ENCODE data around the gene MKRN1.
"Not testable (repeated sequence)": the region's sequence is repeated elsewhere in the genome, so short reads cannot be mapped to it uniquely, and the experiment has no call there.

- TF ChIP-seq, protein P1, sequence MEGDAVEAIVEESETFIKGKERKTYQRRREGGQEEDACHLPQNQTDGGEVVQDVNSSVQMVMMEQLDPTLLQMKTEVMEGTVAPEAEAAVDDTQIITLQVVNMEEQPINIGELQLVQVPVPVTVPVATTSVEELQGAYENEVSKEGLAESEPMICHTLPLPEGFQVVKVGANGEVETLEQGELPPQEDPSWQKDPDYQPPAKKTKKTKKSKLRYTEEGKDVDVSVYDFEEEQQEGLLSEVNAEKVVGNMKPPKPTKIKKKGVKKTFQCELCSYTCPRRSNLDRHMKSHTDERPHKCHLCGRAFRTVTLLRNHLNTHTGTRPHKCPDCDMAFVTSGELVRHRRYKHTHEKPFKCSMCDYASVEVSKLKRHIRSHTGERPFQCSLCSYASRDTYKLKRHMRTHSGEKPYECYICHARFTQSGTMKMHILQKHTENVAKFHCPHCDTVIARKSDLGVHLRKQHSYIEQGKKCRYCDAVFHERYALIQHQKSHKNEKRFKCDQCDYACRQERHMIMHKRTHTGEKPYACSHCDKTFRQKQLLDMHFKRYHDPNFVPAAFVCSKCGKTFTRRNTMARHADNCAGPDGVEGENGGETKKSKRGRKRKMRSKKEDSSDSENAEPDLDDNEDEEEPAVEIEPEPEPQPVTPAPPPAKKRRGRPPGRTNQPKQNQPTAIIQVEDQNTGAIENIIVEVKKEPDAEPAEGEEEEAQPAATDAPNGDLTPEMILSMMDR (conservative IDR thresholded peaks at IDR 0.05; ENCODE audit: low read depth, low read length), result not testable (repeated sequence)
- not testable (repeated sequence) for TF ChIP-seq POLR2A (IDR thresholded peaks at IDR 0.05; ENCODE audit: low read depth, low read length)
Observed at GRCh38 chr7:140418156-140418472, 61.2 kb downstream of the MKRN1 start.

All from IMR-90 (cell line).